ENCODE data around the gene ZMPSTE24. TPM values are rescaled to one million over a fixed set of nuclear protein-coding genes. Genes with fewer than 3 reads are reported as not detected.
A peak's percentile ranks its signal among the peaks of the same experiment; 100 is the strongest.

ZMPSTE24 gene
- total and polyA plus RNA-seq, 10 of the 15 experiments (the other 5 are each of a cell fraction or from before 2014, with no cell fraction given), result 21.5 to 84.4 (median 43.6) TPM

GRCh38 chr1:40338745-40339419, 80.8 kb downstream of the ZMPSTE24 start (continued):
- TF ChIP-seq SKIL (IDR thresholded peaks at IDR 0.05; ENCODE audit: low read depth, poor library complexity, severe bottlenecking), result peak; percentile 55
- TF ChIP-seq E2F4 (IDR thresholded peaks at IDR 0.05; ENCODE audit: low read depth, low read length), result no peak
- no peak for TF ChIP-seq SMAD1 (IDR thresholded peaks at IDR 0.05; ENCODE audit: low read depth, partially characterized antibody)
- peak; percentile 58; the same call in 1 of the 2 replicates for TF ChIP-seq TCF12 (IDR thresholded peaks at IDR 0.05; ENCODE audit: low read depth, low read length)
- TF ChIP-seq RB1 (IDR thresholded peaks at IDR 0.05; ENCODE audit: borderline replicate concordance), result peak; percentile 57; the same call in 1 of the 2 replicates
- no peak for TF ChIP-seq HDAC6 (IDR thresholded peaks at IDR 0.05; ENCODE audit: unreplicated experiment)
- TF ChIP-seq HSF1 (IDR thresholded peaks at IDR 0.05; ENCODE audit: low read depth, low read length), result no peak
- peak; percentile 28 for TF ChIP-seq PBX3 (IDR thresholded peaks at IDR 0.05; ENCODE audit: insufficient replicate concordance, low read depth, low read length)
- TF ChIP-seq SPI1 (IDR thresholded peaks at IDR 0.05; ENCODE audit: borderline replicate concordance, insufficient read depth, low read depth, low read length), result no peak
- 0 out of 2 replicates have a peak, but pooled peaks have one; percentile 32 for TF ChIP-seq DPF2 (IDR thresholded peaks at IDR 0.05)
- peak; percentile 57; the same call in 1 of the 2 replicates for TF ChIP-seq TCF3 (IDR thresholded peaks at IDR 0.05; ENCODE audit: borderline replicate concordance, insufficient read depth, low read depth, low read length)
- no peak for TF ChIP-seq ZNF217 (IDR thresholded peaks at IDR 0.05)
- no peak for TF ChIP-seq NFYA (IDR thresholded peaks at IDR 0.05; ENCODE audit: borderline replicate concordance, low read depth, low read length)
- 0 out of 2 replicates have a peak, but pooled peaks have one; percentile 80 for TF ChIP-seq STAT1 (conservative IDR thresholded peaks at IDR 0.05)
- peak; percentile 1; the same call in 1 of the 2 replicates for TF ChIP-seq ATF3 (IDR thresholded peaks at IDR 0.05; ENCODE audit: borderline replicate concordance, extremely low read depth, low read depth, low read length)
- peak; percentile 99; a peak in 5 of 6 replicates for TF ChIP-seq CTCF (IDR thresholded peaks at IDR 0.05 in 2 of 3, conservative IDR thresholded peaks at IDR 0.05 in 1 of 3; ENCODE audit: control insufficient read depth in 2 of 3, extremely low read depth in 1 of 3, insufficient read depth in 1 of 3, low read depth in 3 of 3, low read length in 3 of 3)
- no peak for TF ChIP-seq BACH1 (IDR thresholded peaks at IDR 0.05; ENCODE audit: borderline replicate concordance)
- peak; percentile 48 for TF ChIP-seq KLF5 (IDR thresholded peaks at IDR 0.05; ENCODE audit: partially characterized antibody)
- peak; percentile 34; the same call in 1 of the 2 replicates for TF ChIP-seq FOXM1 (IDR thresholded peaks at IDR 0.05; ENCODE audit: low read depth, low read length)
- TF ChIP-seq YY1 (IDR thresholded peaks at IDR 0.05; ENCODE audit: low read depth, low read length), result peak; percentile 86
- TF ChIP-seq EED (IDR thresholded peaks at IDR 0.05; ENCODE audit: low read depth), result peak; percentile 25; the same call in 1 of the 2 replicates
